GM19025 (cell line): Measurements from ENCODE around the gene CCDC27.

Experiments used
- ATAC-seq: cut with Tn5 transposase; IDR thresholded peaks from one replicate; pipeline ENCODE4 v1.9.1; 2021; ENCODE audit warnings: mild to moderate bottlenecking, low read depth, moderate library complexity; ENCODE audit not compliant: unreplicated experiment

CCDC27 gene

DNA sequence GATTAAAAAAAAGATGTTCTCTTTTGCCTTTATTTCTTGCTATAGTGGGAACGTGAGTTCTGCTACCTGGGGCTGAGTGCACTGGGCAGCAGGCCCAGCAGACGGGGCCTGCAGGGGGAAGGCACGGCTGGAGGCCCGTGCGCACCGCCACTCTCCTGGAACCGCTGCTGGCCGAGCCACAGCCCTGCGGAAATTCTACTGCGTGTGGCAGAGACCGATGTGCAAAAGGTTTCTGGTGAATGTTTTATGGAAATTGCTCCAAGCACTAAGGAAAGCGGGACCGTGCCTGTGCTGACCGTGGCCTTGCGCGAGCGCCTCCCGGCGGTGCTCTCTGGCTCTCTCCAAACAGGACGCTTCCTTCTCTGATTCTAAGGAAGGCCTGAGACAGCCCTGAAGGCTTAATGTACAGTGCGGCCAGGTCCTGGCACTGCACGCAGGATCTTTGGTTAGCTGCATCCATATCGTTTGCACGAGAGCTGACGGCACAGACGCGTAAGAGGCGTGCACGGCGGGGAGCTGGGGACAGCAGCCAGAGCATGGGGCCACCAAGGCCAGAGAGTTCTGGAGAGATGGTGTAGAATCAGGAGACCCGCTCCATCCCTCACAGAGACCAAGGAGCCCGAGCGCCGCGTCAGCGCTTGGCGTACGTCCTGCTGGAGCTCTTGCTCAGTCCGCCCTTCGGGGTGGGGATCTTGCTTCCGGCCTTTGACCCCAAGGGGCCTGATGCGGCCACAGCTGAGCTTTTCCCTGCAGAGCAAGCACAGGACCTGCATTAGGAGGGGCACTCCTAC is 62.7 kb downstream of the CCDC27 start:
- no peak for ATAC-seq

- ATAC-seq, result no peak
Measured at GRCh38 chr1:3816331-3817137, 64.3 kb downstream of the CCDC27 start.

DNA sequence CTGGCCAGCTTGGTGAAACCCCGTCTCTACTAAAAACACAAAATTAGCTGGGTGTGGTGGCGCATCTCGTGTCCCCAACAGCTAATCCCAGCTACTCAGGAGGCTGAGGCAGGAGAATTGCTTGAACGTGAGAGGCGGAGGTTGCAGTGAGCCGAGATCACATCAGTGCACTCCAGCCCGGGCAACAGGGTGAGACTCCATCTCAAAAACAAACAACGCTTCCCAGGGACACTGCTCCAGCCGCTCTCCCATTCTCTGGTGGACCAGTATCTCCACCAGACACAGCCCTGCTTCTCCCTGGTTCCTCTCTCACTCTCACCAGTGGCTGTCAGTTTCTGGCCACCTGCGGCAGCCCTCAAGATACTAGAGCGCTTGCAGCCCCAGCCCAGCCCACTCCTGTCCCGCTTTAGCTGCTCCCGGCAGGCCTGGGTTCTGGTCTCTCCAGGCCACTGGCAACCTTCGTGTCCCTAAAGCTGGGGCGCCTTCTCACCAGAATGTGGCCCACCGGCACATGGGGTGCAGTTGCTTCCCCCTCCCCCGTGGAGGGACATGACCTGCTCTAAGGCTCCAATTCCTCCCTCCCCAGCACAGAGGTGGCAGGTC is 65.0 kb downstream of the CCDC27 start:
- no peak for ATAC-seq

- ATAC-seq, result no peak
Measured at GRCh38 chr1:3817821-3818597, 65.8 kb downstream of the CCDC27 start.

DNA sequence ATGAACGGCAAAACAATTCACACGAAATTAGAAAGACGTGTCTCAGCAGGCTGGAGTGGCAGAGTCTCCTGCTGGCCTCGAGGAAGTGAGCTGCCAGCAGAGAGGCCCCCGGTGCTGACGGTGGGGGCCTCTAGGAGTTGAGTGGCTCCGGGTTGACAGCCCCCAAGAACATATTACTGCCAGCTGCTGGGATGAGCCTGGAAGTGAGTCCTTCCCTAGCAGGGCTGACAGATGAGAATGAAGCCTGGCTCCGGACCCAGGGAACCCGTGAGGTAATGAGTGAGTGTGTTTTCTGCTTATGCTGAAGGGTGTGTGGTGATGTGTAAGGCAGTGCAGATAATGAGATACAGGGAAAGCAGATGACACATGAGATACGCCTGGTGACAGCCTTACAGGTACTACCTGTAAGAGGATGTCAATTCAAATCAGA is 67.5 kb downstream of the CCDC27 start:
- ATAC-seq, result no peak

DNA sequence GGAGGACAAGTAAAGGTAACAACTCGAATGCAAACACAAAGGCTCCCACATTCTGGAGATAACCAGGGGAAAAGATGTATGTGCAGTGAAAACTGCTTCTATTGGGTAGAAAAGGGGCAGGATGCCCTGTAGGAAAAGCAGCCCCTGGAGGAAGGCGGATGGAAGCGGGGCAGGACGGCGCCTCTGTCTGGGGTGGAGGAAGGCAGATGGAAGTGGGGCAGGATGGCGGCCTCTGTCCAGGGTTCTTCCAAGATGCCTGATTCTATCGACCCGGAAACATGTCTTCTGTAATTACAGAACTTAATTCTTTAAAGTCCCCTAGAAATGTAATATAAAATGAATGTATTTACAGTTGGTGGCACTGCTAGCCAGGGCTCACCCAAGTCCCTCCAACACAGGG is 68.1 kb downstream of the CCDC27 start:
- ATAC-seq, result no peak

- ATAC-seq, result no peak
Measured at GRCh38 chr1:3821004-3821403, 68.8 kb downstream of the CCDC27 start.
